NCI-H1417 treated with DMSO at 0.1 percent for 48 hours (cell line): Measurements from ENCODE around the gene SCN5A.
"Not testable (repeated sequence)": the region's sequence is repeated elsewhere in the genome, so short reads cannot be mapped to it uniquely, and the experiment has no call there.

Experiments used
- DNase-seq: peaks from one replicate; lab custom pipeline; 2025; lab: John Stamatoyannopoulos, UW

The SCN5A gene

GRCh38 chr3:38578551-38578950 is 70.9 kb downstream of the SCN5A start:
- no peak for DNase-seq

DNA sequence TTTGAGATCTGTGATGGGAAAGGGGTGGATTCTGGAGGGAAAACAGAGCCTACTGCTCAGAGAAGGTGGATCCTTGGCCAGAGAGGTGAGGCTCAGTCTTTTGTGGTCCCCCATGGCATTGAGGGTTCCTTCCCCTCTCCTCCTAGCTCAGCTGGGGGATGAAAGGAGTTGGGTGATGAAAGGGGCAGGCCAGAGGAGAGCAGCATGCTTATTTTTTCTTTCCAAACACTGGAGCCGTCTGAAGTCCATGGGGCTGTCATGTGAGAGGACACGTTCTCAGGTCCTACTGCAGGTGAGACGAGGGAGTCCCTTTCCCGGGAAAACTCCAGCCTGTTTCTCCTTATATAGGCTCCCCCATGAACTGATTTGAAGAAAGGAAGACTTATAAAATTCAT is 71.4 kb downstream of the SCN5A start:
- DNase-seq, result no peak

GRCh38 chr3:38577371-38578080 is 72.0 kb downstream of the SCN5A start:
- DNase-seq, result no peak

DNA sequence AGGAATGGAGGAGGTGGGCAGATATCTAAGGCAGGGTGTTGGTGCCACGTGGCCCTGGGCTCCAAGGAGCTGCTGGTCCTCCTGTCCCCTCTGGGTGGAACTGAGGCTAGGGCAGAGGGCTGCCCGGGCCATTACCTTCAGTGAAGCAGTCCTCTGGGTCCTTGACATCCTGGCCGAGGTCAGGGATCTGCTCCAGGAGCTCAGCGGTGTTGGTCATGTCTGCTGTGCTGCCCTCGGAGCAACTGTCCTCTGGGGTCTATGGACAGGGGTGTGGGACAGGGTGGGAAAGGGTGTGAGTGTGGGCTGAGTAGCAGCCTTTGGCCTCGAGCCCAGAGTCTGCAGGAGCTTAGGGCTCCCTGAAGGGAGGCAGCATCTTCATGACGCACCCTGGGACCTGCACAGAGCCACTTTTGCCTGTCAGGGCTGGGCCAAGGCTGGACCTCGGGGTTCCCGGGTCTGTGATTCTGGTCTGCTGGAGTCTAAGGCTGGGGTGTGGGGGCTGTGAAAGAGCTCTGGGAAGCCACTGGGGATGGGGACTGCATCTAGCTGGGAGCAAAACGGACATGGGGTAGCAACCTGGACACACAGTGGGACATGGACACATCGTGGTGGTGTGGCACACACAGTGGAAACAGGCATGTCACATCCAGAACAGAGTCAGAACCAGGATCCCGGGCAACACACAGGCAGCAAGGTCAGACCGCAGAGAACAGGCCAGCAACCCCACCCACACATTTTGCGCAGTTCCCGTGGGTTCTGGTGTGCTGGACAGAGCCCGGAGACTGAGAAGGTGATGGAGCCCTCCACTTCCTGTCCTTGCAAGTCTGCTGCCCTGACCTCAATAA is 72.7 kb downstream of the SCN5A start:
- no peak for DNase-seq

- DNase-seq, result no peak
Measured at GRCh38 chr3:38576131-38576525, 73.4 kb downstream of the SCN5A start.

- DNase-seq, result no peak
Measured at GRCh38 chr3:38575279-38575843, 74.1 kb downstream of the SCN5A start.

GRCh38 chr3:38574411-38575278 is 74.8 kb downstream of the SCN5A start:
- DNase-seq, result no peak

DNA sequence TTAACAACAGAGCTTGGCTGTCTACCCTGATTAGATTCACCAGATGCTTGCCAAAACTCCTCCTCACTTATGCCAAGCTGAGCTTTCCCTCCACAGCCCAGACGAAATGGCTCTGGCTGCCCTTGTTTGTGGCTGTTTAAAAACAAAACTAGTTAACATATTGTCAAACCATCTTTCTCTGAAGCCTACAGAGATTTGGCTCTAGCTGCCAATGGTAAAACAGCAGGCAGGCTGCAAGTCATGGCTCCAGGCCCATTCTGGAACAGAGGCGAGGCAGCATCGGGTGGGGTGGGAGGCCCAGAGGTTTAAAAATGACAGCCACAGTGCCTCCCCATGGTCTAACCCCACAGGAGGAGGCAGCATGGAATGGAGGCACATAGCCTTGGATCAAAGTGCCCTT is 75.9 kb downstream of the SCN5A start:
- no peak for DNase-seq

DNA sequence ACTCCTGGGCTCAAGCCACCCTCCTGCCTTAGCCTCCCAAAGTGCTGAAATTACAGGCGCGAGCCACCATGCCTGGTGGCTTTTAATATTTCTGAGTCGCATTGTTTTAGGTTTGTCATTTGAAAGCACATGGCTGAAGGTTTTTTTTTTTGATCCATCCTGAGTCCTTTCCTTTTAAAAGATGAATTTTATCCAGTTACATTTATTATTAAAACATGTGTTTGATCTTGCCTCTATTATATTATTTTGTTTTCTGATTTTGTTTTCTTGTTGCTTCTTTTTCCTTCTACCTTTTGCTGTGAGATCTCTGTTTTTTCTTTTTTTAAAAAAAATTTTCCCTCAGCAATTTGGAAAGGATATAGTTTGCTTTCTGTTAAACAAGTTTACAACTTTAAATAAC is 76.4 kb downstream of the SCN5A start:
- DNase-seq, result no peak

DNA sequence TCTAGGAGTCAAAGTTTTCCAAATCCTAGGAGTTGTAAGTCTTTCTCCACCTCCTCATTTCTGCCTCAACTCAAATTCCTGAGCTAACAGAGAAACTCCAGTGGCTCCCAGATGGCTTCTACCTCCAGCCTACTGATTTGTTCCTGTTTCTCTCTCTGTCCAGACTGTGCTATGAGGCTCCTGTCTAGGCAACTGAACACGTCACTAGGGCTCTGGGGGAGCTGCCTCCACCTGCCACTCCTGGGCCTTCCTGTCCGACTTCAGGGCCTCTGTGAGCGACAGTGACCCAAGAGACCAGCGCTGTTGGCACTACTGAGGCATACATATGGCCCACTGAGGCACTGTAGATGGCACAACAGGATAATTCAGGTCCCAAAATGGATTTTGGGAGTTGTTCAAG is 82.0 kb downstream of the SCN5A start:
- no peak for DNase-seq

DNA sequence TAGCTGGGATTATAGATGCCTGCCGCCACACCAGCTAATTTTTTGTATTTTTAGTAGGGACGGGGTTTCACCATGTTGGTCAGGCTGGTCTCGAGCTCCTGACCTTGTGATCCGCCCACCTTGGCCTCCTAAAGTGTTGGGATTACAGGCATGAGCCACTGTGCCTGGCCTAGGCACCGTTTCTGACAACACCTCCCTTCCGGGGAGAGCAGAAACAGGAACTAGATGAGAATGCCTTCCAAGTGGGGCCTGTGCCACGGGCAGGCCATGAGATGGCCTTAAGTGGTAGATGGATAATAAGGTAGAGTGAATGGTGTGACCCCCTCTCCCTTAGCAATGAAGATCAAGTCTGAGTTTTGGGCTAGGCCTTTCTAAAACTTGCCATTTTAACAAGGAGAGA is 82.7 kb downstream of the SCN5A start:
- not testable (repeated sequence) for DNase-seq

DNA sequence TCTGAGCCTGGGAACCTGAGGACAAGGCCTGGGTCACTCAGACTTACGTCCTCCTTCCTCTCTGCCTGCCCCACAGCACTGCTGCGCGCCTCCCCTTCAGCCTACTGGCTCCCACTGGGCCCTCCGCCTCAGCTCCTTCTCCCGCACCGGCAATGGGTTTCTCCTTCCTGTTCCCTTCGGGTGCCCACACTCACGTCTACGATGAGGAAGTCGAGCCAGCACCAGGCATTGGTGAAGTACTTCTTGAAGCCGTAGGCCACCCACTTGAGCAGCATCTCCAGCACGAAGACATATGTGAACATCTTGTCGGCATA is 83.3 kb downstream of the SCN5A start:
- DNase-seq, result no peak

DNA sequence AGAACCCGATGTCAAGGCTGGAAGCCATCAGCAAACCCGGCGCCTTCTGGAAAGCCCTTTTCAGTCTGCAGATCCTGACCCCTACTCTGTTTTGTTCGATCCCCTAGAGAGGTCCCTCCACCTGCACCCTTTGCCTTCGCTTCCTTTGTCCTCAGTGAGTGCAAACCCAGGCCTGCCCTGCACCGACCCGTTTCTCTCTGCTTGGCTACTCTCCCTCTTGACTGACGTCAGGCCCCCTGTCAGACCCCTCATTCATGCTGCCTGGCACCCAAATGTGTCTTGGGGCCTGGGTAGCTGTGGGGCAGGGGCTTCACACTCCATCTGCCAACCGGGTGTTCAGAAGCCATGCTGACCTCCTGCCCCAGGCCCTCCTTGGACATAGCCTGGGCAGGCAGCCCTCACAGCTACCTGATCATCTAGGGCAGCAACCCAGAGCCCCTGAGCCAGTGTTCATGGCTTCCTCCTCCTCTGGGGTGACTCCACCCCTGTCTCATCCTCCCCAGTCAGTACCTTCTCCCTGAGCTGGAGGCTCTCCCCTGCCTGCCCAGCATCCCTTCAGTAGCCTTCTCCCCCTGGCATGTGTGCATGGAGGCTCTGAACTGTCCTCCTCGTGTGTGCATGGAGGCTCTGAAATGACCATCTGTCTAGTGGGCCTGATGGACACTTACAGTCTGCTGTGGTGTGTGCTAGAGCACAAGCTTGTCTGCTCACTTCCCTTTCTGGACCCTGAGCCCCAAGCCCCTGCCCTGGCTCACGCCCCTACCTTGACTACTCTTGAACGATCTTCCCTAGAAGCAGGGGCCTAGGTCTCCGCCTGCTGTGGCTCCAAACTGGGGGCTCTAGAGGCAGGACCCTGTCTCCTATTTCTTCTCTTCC is 83.9 kb downstream of the SCN5A start:
- no peak for DNase-seq

GRCh38 chr3:38564631-38565338 is 84.7 kb downstream of the SCN5A start:
- DNase-seq, result no peak

DNA sequence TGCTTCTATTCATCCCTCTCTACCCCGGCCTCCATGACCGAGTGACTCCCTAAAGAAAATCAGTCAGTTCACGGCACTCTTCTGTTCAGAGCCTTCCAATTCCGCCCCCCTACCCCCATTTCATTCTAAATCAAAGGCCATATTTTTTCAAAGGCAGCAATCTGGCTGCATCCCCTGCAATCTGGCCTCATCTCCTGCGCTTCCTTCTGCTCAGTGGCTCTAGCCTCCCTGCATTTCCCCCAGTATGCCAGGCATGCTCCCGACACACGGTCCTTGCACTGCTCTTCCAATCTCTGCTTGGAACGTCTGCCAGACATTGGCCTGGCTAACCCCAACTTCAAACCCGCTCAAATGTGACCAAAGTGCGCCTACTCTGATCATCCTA is 85.6 kb downstream of the SCN5A start:
- DNase-seq, result no peak

DNA sequence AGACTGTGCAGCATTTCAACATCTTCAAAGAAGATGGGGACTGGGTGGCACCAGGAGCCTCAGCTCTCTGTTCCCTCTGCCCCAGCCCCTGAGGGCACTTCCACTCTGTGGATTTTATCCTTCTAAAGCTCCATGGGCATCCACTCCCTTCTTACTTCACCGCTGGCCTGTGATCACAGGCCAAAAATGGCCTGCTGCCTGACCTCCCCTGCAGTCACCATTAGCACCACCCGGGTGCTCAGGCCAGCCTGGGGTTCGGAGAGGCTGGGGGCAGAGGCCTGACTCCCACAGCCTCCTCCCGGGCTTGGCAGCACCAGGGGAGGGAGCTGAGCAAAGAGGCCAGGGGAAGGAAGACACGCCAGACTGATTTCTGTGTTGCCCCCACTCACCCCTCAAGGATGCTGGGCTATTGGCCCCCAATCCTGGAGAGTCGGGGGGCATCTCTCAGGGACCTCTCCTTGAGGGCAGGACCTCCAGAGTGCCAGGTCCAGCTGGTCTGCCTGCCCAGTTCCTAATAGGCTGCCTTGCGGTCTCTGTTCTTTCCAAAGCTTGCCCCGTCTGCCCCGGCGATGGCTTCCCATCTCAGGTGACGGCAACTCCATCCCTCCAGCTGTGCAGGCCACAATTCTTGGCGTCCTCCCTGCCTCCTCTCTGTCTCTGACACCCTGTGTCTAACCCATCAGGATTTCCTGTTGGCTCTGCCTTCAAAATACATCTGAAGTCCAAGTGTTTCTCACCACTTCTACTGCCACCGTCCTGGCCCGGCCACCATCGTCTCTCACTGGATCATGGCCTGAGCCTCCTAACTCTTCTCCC is 86.2 kb downstream of the SCN5A start:
- DNase-seq, result no peak

- no peak for DNase-seq
Measured at GRCh38 chr3:38562467-38562925, 87.0 kb downstream of the SCN5A start.

DNA sequence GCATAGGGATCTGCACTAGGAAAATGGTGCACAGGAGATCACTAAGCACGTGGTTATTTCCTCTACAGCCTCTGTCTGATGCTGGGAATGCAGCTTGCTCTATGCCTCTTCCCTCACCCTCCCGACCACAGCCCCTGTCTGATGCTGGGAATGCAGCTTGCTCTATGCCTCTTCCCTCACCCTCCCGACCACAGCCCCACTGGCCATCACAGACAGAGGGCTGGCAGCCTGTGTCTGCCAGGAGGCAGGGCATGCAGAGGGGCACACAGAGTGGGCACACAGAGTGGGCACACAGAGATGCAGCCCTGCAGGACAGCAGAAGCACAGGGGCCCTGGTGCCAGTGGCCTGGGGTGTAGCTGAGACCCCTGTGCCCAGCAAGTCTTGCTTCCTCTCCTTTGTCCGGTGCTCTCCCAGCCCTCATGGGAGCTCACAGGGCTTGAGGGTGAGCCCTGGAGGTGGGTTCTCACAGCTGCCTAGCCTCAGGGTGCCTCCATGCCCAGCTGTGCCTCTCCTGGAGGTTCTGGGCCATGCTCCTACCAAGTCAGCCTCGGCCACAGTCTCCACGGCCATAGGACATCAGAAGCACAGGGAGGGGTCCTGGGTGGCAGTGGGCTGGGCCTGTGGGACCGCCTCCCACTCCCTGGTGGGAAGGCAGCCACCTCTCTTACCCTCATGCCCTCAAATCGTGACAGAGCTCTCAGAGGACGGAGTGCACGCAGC is 87.6 kb downstream of the SCN5A start:
- no peak for DNase-seq
